BJ (cell line): Measurements from ENCODE around the gene TMC3. TPM values are rescaled to one million over a fixed set of nuclear protein-coding genes. Genes with fewer than 3 reads are reported as not detected.

Experiments
- CTCF ChIA-PET: fragments of 350-600 bp; formaldehyde crosslinking; extraction: SDS; loops from one replicate; lab custom pipeline; 2021; ENCODE audit warnings: antibody characterized with exemption, inconsistent platforms; lab: Yijun Ruan, JAX
- POLR2A ChIA-PET: fragments of 300-600 bp; sonication (Branson Sonifier 250); formaldehyde crosslinking; extraction: SDS; loops from one replicate; lab custom pipeline; 2021; ENCODE audit warnings: antibody characterized with exemption; lab: Charles Lee
- DNase-seq: peaks from one replicate; pipeline ENCODE4 v3.0.0-alpha.2; 2011; ENCODE audit warnings: low read depth
- H3K27me3 ChIP-seq: 2 replicates; pipeline ENCODE4 v1.6.0; 2011; ENCODE audit warnings: low read length; ENCODE audit not compliant: control insufficient read depth, insufficient read depth
- H3K36me3 ChIP-seq: 2 replicates; pipeline ENCODE4 v1.5.1; 2011; ENCODE audit warnings: low read length; ENCODE audit not compliant: control insufficient read depth, insufficient read depth
- H3K4me3 ChIP-seq: 2 replicates; pipeline ENCODE4 v1.5.1; 2011; ENCODE audit warnings: low read depth, mild to moderate bottlenecking, control low read depth, low read length
- CTCF ChIP-seq: IDR thresholded peaks from 2 replicates; pipeline ENCODE4 v1.5.1; 2011; ENCODE audit warnings: low read depth, mild to moderate bottlenecking, control low read depth, inconsistent platforms, low read length, moderate library complexity; ENCODE audit not compliant: insufficient read depth
- polyA plus RNA-seq: library from polyadenylated mRNA; depleted of rRNA; stranded (reverse); fragments of >200 nt; gene quantifications from 2 replicates; pipeline ENCODE4 v1.2.3, GENCODE V29; 2011

Gene TMC3
- polyA plus RNA-seq, 1 experiment, result not detected

- DNase-seq, result no peak
- Histone ChIP-seq H3K36me3 (no peaks in the 10 kb centered on the region), H3K27me3 (no peaks in the 10 kb centered on the region; the same call in 1 of the 2 replicates), H3K4me3 (no peak overlapping the region)
- ChIA-PET CTCF (interaction anchor here (2.0 to 3.2 kb wide), 2 partner anchors 132 to 141 kb away, joined by 6 to 20 read pairs; no protein-coding TSS in a partner anchor), POLR2A (no interaction called here)
- no peak for TF ChIP-seq CTCF
These were observed 33.2 kb upstream of the TMC3 start for GRCh38 chr15:81407176-81407575.

- POLR2A ChIA-PET, result no interaction called here
- Histone ChIP-seq H3K27me3 (peaks cover 2% of the 10 kb centered on the region), H3K4me3 (no peak overlapping the region), H3K36me3 (no peaks in the 10 kb centered on the region)
- peak; percentile 73 for TF ChIP-seq CTCF
- CTCF ChIA-PET, result interaction anchor here (0.5 to 7.2 kb wide), 12 partner anchors 9 to 138 kb away, joined by 3 to 120 read pairs (median 6); no protein-coding TSS in a partner anchor
- no peak for DNase-seq
These were observed 26.7 kb upstream of the TMC3 start for GRCh38 chr15:81400640-81401236.

GRCh38 chr15:81398910-81399551 is 25.0 kb upstream of the TMC3 start:
- H3K36me3 ChIP-seq, result no peaks in the 10 kb centered on the region
- DNase-seq, result peak; percentile 39
- H3K27me3 ChIP-seq, result peaks cover 4% of the 10 kb centered on the region
- ChIA-PET POLR2A (no interaction called here), CTCF (interaction anchor here (0.9 to 7.2 kb wide), 15 partner anchors 11 to 243 kb away, joined by 3 to 120 read pairs (median 5); no protein-coding TSS in a partner anchor)
- H3K4me3 ChIP-seq, result no peak overlapping the region
- TF ChIP-seq CTCF, result no peak

- Histone ChIP-seq H3K4me3 (no peak overlapping the region), H3K27me3 (peaks cover 4% of the 10 kb centered on the region), H3K36me3 (no peaks in the 10 kb centered on the region)
- no peak for TF ChIP-seq CTCF
- no peak for DNase-seq
- ChIA-PET CTCF (interaction anchor here (0.9 to 7.2 kb wide), 10 partner anchors 10 to 243 kb away, joined by 3 to 120 read pairs (median 12); no protein-coding TSS in a partner anchor), POLR2A (no interaction called here)
These were observed 24.4 kb upstream of the TMC3 start for GRCh38 chr15:81398456-81398855.

GRCh38 chr15:81394603-81395002 is 20.6 kb upstream of the TMC3 start:
- no peak overlapping the region for H3K4me3 ChIP-seq
- CTCF ChIA-PET, result interaction anchor here (1.0 to 4.2 kb wide), 4 partner anchors 36 to 128 kb away, joined by 3 to 24 read pairs (median 4); no protein-coding TSS in a partner anchor
- no peak for DNase-seq
- POLR2A ChIA-PET, result no interaction called here
- no peak for TF ChIP-seq CTCF
- no peaks in the 10 kb centered on the region for H3K36me3 ChIP-seq
- 0 out of 2 replicates have a peak, but pooled peaks cover 1% of the 10 kb centered on the region for H3K27me3 ChIP-seq
